AML-193 (cell line): Measurements from ENCODE around the gene PRRT1.
"Not testable (repeated sequence)": the region's sequence is repeated elsewhere in the genome, so short reads cannot be mapped to it uniquely, and the experiment has no call there.

Source experiments
- DNase-seq, 2 experiments: peaks; one replicate each; lab custom pipeline; 2025; lab: John Stamatoyannopoulos, UW

The PRRT1 gene

GRCh38 chr6:32151863-32152768 is at the start of gene PRRT1:
PRRT1 (minus strand) TSS chr6:32151939; CDS start chr6:32151827, 112 bp downstream.
- no peak for DNase-seq

GRCh38 chr6:32200711-32201475 is 49.2 kb upstream of the PRRT1 start:
- DNase-seq: no peak

- no peak for DNase-seq
These were observed 47.1 kb upstream of the PRRT1 start for GRCh38 chr6:32198866-32199265.

- DNase-seq: no peak
These were observed 46.6 kb upstream of the PRRT1 start for GRCh38 chr6:32198345-32198696.

- DNase-seq: peak in 1 of 2 experiments; percentile 47
These were observed 45.2 kb upstream of the PRRT1 start for GRCh38 chr6:32196682-32197616.

- DNase-seq: peak; percentile 33 to 45
These were observed 44.4 kb upstream of the PRRT1 start for GRCh38 chr6:32195902-32196681.

- DNase-seq: peak; percentile 100
These were observed 43.8 kb upstream of the PRRT1 start for GRCh38 chr6:32195652-32195901.

- peak; percentile 82 to 83 for DNase-seq
These were observed 43.3 kb upstream of the PRRT1 start for GRCh38 chr6:32194825-32195651.

GRCh38 chr6:32194388-32194787 is 42.6 kb upstream of the PRRT1 start:
- no peak for DNase-seq

- DNase-seq: not testable (repeated sequence)
These were observed 41.4 kb upstream of the PRRT1 start for GRCh38 chr6:32193096-32193495.

- DNase-seq: peak; percentile 70 to 81
These were observed 40.9 kb upstream of the PRRT1 start, which contains the start of gene GPSM3 for GRCh38 chr6:32192608-32193039. GPSM3 (minus strand) TSS chr6:32192643; CDS start chr6:32192513, 130 bp downstream.

GRCh38 chr6:32191696-32192607 is 40.2 kb upstream of the PRRT1 start:
- no peak for DNase-seq

GRCh38 chr6:32190911-32191677 is 39.4 kb upstream of the PRRT1 start:
- no peak for DNase-seq

- DNase-seq: peak; percentile 91 to 92
These were observed 38.5 kb upstream of the PRRT1 start, which contains the start of gene PBX2 for GRCh38 chr6:32190054-32190851. PBX2 (minus strand) TSS chr6:32190202; CDS start chr6:32189915, 287 bp downstream.

GRCh38 chr6:32189742-32190053 is 38.0 kb upstream of the PRRT1 start:
- no peak for DNase-seq

GRCh38 chr6:32189069-32189741 is 37.5 kb upstream of the PRRT1 start:
- DNase-seq: no peak
